ENCODE data around the gene ARF1. TPM values are rescaled to one million over a fixed set of nuclear protein-coding genes. Genes with fewer than 3 reads are reported as not detected.

Gene ARF1
- total RNA-seq, 1 experiment from 2014 or later = 400 TPM

DNA sequence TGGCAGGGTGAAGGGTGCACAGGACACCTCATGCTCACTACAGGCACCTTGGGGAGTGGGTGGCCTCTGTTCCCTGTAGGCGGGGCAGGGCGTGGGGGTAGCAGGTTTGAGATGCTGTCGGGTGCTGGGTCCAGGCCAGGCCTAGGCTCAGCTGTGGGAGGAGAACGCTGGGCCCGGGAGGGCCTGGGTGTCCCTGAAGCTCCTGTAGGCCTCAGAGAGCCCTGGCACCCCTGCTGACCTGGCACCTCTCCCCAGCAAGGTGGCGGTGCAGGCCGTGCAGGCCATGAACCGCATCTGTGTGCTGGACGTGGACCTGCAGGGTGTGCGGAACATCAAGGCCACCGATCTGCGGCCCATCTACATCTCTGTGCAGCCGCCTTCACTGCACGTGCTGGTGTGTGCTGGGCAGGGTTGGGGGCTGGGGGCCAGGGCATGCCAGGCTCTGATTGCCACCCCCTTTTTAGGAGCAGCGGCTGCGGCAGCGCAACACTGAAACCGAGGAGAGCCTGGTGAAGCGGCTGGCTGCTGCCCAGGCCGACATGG is 64.7 kb downstream of the ARF1 start:
- no peak for DNase-seq (ENCODE audit: low spot score)

DNA sequence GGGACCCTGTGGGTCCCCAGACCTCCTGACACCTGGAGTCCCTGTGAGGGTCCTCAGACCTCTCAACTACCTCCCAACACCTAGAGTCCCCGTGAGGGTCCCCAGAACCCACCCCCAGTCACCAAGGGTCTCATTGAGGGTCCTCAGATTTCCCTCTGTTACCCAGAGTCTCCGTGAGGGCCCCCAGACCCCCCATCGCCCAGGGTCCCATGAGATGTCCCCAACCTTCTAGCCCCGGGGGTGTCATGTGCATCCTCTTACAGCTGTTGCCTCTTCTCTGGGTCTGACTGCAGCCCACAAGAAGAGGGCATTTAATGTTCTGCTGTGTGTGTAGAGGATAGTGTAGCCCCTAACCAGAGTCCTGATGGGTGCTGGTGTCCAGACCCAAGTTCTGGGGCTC is 65.3 kb downstream of the ARF1 start:
- DNase-seq (ENCODE audit: low spot score) = no peak

GRCh38 chr1:228148196-228148861 is 65.8 kb downstream of the ARF1 start:
- peak; percentile 62 for DNase-seq (ENCODE audit: low spot score)

Small RNA genes within 50 kb of the gene (small RNA-seq; reads per million reads assigned to genes)
- not detected for gene AL359510.1

Other genes starting within 250 kb of the ARF1 start
- gene WNT9A, start 134.8 kb upstream of the ARF1 start, total RNA-seq (2014; rRNA removed; shearing (Covaris generic)) = not detected in 2 replicates
- not detected in 2 replicates for gene WNT3A, start 75.7 kb upstream of the ARF1 start, total RNA-seq (2014; rRNA removed; shearing (Covaris generic))
- gene C1orf35, start 20.6 kb downstream of the ARF1 start, total RNA-seq (2014; rRNA removed; shearing (Covaris generic)) = 30.3 and 38.4 TPM in 2 replicates
- gene MRPL55, start 26.6 kb downstream of the ARF1 start, total RNA-seq (2014; rRNA removed; shearing (Covaris generic)) = 158 and 201 TPM in 2 replicates
- gene GUK1, start 57.6 kb downstream of the ARF1 start, total RNA-seq (2014; rRNA removed; shearing (Covaris generic)) = 608 and 613 TPM in 2 replicates
- gene GJC2, start 67.2 kb downstream of the ARF1 start, total RNA-seq (2014; rRNA removed; shearing (Covaris generic)) = 45.3 and 48.4 TPM in 2 replicates
- gene IBA57, start 83.1 kb downstream of the ARF1 start, total RNA-seq (2014; rRNA removed; shearing (Covaris generic)) = 16.5 and 30.4 TPM in 2 replicates
- gene OBSCN, start 125.3 kb downstream of the ARF1 start, total RNA-seq (2014; rRNA removed; shearing (Covaris generic)) = 7.9 and 16.7 TPM in 2 replicates

All from HT-29 (cell line).